GM23248 (cell line): ENCODE results near the gene PRSS56.

Source experiments
- EZH2 ChIP-seq: fragments of 200-600 bp; sonication (generic); IDR thresholded peaks from 2 replicates; pipeline ENCODE4 v1.6.1; 2018; ENCODE audit warnings: antibody characterized with exemption, mild to moderate bottlenecking; ENCODE audit not compliant: insufficient read depth, poor library complexity, severe bottlenecking
- EZH2phosphoT487 ChIP-seq: fragments of 200-600 bp; sonication (generic); IDR thresholded peaks from 2 replicates; pipeline ENCODE4 v1.6.1; 2018; ENCODE audit warnings: antibody characterized with exemption, moderate library complexity, mild to moderate bottlenecking, low read depth; ENCODE audit not compliant: insufficient read depth

DNA sequence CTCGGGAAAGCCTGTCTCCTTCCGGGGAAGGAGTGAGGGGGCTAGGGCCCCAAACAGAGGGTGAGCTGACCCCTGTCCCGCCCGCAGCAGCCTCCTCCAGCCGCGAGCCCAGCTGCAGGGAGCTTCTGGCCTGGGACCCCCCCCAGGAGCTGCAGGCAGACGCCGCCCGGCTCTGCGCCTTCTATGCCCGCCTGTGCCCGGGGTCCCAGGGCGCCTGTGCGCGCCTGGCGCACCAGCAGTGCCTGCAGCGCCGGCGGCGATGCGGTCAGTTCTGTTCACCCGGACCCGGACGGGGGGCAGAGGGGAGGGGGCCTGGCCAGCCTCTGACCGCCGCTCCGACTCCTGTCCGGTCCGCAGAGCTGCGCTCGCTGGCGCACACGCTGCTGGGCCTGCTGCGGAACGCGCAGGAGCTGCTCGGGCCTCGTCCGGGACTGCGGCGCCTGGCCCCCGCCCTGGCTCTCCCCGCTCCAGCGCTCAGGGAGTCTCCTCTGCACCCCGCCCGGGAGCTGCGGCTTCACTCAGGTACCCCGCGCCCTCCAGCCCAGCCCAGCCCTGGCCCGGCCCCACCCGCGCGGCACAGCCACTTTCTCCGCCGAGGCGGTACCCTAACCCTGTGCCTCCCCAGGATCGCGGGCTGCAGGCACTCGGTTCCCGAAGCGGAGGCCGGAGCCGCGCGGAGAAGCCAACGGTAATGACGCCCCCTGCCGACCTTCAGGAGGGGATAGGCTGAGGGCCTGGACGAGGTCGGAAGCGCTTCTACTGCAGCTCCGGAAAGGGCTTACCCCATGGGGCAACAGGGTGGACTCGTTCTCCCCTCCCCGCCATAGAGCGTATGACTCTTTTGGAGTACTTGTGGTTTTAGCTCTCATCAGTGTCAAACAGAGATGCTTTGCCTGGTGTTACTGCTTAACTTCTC is 3.8 kb downstream of the PRSS56 start:
- TF ChIP-seq EZH2phosphoT487 = no peak
- peak; percentile 76 for TF ChIP-seq EZH2
